Measurements from ENCODE around the gene SPTB.

Gene SPTB

GRCh38 chr14:64920465-64920864 is 40.8 kb upstream of the SPTB start:
- Histone ChIP-seq H3K4me1 (ENCODE audit: control extremely low read depth in 1 of 4, control insufficient read depth in 4 of 4, insufficient read depth in 4 of 4, low read length in 3 of 4) (peaks cover under 1 to 4% (median 2%) of the 10 kb centered on the region in 4 experiments), H3K4me3 (ENCODE audit: control insufficient read depth in 1 of 7, extremely low read depth in 1 of 7, insufficient read depth in 4 of 7, low read depth in 2 of 7, low read length in 6 of 7) (no peak overlapping the region), H3K36me3 (ENCODE audit: control insufficient read depth in 4 of 4, insufficient read depth in 4 of 4, low read length in 3 of 4) (peaks cover 0 to 19% (median 11%) of the 10 kb centered on the region in 4 experiments), H3K27ac (ENCODE audit: insufficient read depth in 1 of 2, low read depth in 1 of 2, low read length in 2 of 2, poor library complexity in 1 of 2, severe bottlenecking in 2 of 2) (no peak overlapping the region), H3K27me3 (replicated peaks in 2 of 5; ENCODE audit: control insufficient read depth in 4 of 5, insufficient read depth in 5 of 5, low read length in 4 of 5) (no peaks in the 10 kb centered on the region), H3K9me3 (ENCODE audit: control extremely low read depth in 1 of 5, control insufficient read depth in 4 of 5, insufficient read depth in 2 of 5, low read depth in 1 of 5, low read length in 4 of 5) (no peaks in the 10 kb centered on the region)
- no peak for DNase-seq
- CTCF ChIA-PET = interaction anchor here (0.8 kb wide), 2 partner anchors 15 to 114 kb away, joined by 3 read pairs; no protein-coding TSS in a partner anchor
- WGBS (ENCODE audit: insufficient coverage) = 100% methylated on average over 2 of the region's 2 CpGs
- POLR2A ChIA-PET = no interaction called here

- H3K27ac ChIP-seq (ENCODE audit: insufficient read depth in 1 of 2, low read depth in 1 of 2, low read length in 2 of 2, poor library complexity in 1 of 2, severe bottlenecking in 2 of 2) = no peak overlapping the region
- H3K4me3 ChIP-seq (ENCODE audit: control insufficient read depth in 1 of 7, extremely low read depth in 1 of 7, insufficient read depth in 4 of 7, low read depth in 2 of 7, low read length in 6 of 7) = no peak overlapping the region
- H3K27me3 ChIP-seq (replicated peaks in 2 of 5; ENCODE audit: control insufficient read depth in 4 of 5, insufficient read depth in 5 of 5, low read length in 4 of 5) = no peaks in the 10 kb centered on the region
- ChIA-PET POLR2A (no interaction called here), CTCF (interaction anchor here (0.6 kb wide), 1 partner anchor 9 kb away, joined by 4 read pairs; no protein-coding TSS in a partner anchor)
- H3K4me1 ChIP-seq (ENCODE audit: control extremely low read depth in 1 of 4, control insufficient read depth in 4 of 4, insufficient read depth in 4 of 4, low read length in 3 of 4) = peaks cover 8 to 11% (median 10%) of the 10 kb centered on the region in 4 experiments
- peaks cover 0 to 10% (median 7%) of the 10 kb centered on the region in 4 experiments for H3K36me3 ChIP-seq (ENCODE audit: control insufficient read depth in 4 of 4, insufficient read depth in 4 of 4, low read length in 3 of 4)
- WGBS (ENCODE audit: insufficient coverage) = 100% methylated on average over 2 of the region's 5 CpGs
- no peak for DNase-seq
- H3K9me3 ChIP-seq (ENCODE audit: control extremely low read depth in 1 of 5, control insufficient read depth in 4 of 5, insufficient read depth in 2 of 5, low read depth in 1 of 5, low read length in 4 of 5) = no peaks in the 10 kb centered on the region
Observed at GRCh38 chr14:64919618-64920017, 39.9 kb upstream of the SPTB start.

GRCh38 chr14:64919215-64919614 is 39.5 kb upstream of the SPTB start:
- Histone ChIP-seq H3K4me1 (ENCODE audit: control extremely low read depth in 1 of 4, control insufficient read depth in 4 of 4, insufficient read depth in 4 of 4, low read length in 3 of 4) (peaks cover 8 to 11% (median 10%) of the 10 kb centered on the region in 4 experiments), H3K9me3 (ENCODE audit: control extremely low read depth in 1 of 5, control insufficient read depth in 4 of 5, insufficient read depth in 2 of 5, low read depth in 1 of 5, low read length in 4 of 5) (no peaks in the 10 kb centered on the region), H3K27ac (ENCODE audit: insufficient read depth in 1 of 2, low read depth in 1 of 2, low read length in 2 of 2, poor library complexity in 1 of 2, severe bottlenecking in 2 of 2) (no peak overlapping the region), H3K27me3 (replicated peaks in 2 of 5; ENCODE audit: control insufficient read depth in 4 of 5, insufficient read depth in 5 of 5, low read length in 4 of 5) (no peaks in the 10 kb centered on the region), H3K4me3 (ENCODE audit: control insufficient read depth in 1 of 7, extremely low read depth in 1 of 7, insufficient read depth in 4 of 7, low read depth in 2 of 7, low read length in 6 of 7) (no peak overlapping the region), H3K36me3 (ENCODE audit: control insufficient read depth in 4 of 4, insufficient read depth in 4 of 4, low read length in 3 of 4) (peaks cover 0 to 8% (median 6%) of the 10 kb centered on the region in 4 experiments)
- ChIA-PET CTCF (interaction anchor here (1.2 kb wide), 1 partner anchor 27 kb away, joined by 4 read pairs; no protein-coding TSS in a partner anchor), POLR2A (no interaction called here)
- DNase-seq = no peak

- Histone ChIP-seq H3K36me3 (ENCODE audit: control insufficient read depth in 4 of 4, insufficient read depth in 4 of 4, low read length in 3 of 4) (peaks cover 0 to 6% (median 3%) of the 10 kb centered on the region in 4 experiments), H3K27me3 (replicated peaks in 2 of 5; ENCODE audit: control insufficient read depth in 4 of 5, insufficient read depth in 5 of 5, low read length in 4 of 5) (no peaks in the 10 kb centered on the region), H3K9me3 (ENCODE audit: control extremely low read depth in 1 of 5, control insufficient read depth in 4 of 5, insufficient read depth in 2 of 5, low read depth in 1 of 5, low read length in 4 of 5) (no peaks in the 10 kb centered on the region), H3K4me1 (ENCODE audit: control extremely low read depth in 1 of 4, control insufficient read depth in 4 of 4, insufficient read depth in 4 of 4, low read length in 3 of 4) (peaks cover 8 to 16% (median 15%) of the 10 kb centered on the region in 4 experiments), H3K4me3 (ENCODE audit: control insufficient read depth in 1 of 7, extremely low read depth in 1 of 7, insufficient read depth in 4 of 7, low read depth in 2 of 7, low read length in 6 of 7) (no peak overlapping the region), H3K27ac (ENCODE audit: insufficient read depth in 1 of 2, low read depth in 1 of 2, low read length in 2 of 2, poor library complexity in 1 of 2, severe bottlenecking in 2 of 2) (no peak overlapping the region)
- WGBS (ENCODE audit: insufficient coverage) = 100% methylated on average over 1 of the region's 4 CpGs
- CTCF ChIA-PET = interaction anchor here (0.6 to 1.6 kb wide), 4 partner anchors 9 to 441 kb away, joined by 3 to 4 read pairs (median 4); no protein-coding TSS in a partner anchor
- no peak for DNase-seq
- POLR2A ChIA-PET = no interaction called here
Observed at GRCh38 chr14:64918216-64918615, 38.5 kb upstream of the SPTB start.

GRCh38 chr14:64915797-64916196 is 36.1 kb upstream of the SPTB start:
- Histone ChIP-seq H3K9me3 (ENCODE audit: control extremely low read depth in 1 of 5, control insufficient read depth in 4 of 5, insufficient read depth in 2 of 5, low read depth in 1 of 5, low read length in 4 of 5) (no peaks in the 10 kb centered on the region), H3K4me3 (ENCODE audit: control insufficient read depth in 1 of 7, extremely low read depth in 1 of 7, insufficient read depth in 4 of 7, low read depth in 2 of 7, low read length in 6 of 7) (peak overlapping the region in 1 of 7 experiments; percentile 92), H3K4me1 (ENCODE audit: control extremely low read depth in 1 of 4, control insufficient read depth in 4 of 4, insufficient read depth in 4 of 4, low read length in 3 of 4) (peaks cover 8 to 21% (median 17%) of the 10 kb centered on the region in 4 experiments), H3K27ac (ENCODE audit: insufficient read depth in 1 of 2, low read depth in 1 of 2, low read length in 2 of 2, poor library complexity in 1 of 2, severe bottlenecking in 2 of 2) (no peak overlapping the region), H3K36me3 (ENCODE audit: control insufficient read depth in 4 of 4, insufficient read depth in 4 of 4, low read length in 3 of 4) (peaks cover 0 to 3% (median 2%) of the 10 kb centered on the region in 4 experiments), H3K27me3 (replicated peaks in 2 of 5; ENCODE audit: control insufficient read depth in 4 of 5, insufficient read depth in 5 of 5, low read length in 4 of 5) (no peaks in the 10 kb centered on the region)
- DNase-seq = peak in 2 of 3 donors; percentile 50 to 58
- CTCF ChIA-PET = interaction anchor here (1.1 to 1.2 kb wide), 2 partner anchors 92 to 116 kb away, joined by 3 to 5 read pairs; no protein-coding TSS in a partner anchor
- POLR2A ChIA-PET = no interaction called here
- no CpG with 5 or more reads among the region's 2 CpGs for WGBS (ENCODE audit: insufficient coverage)

GRCh38 chr14:64915029-64915424 is 35.3 kb upstream of the SPTB start:
- Histone ChIP-seq H3K9me3 (ENCODE audit: control extremely low read depth in 1 of 5, control insufficient read depth in 4 of 5, insufficient read depth in 2 of 5, low read depth in 1 of 5, low read length in 4 of 5) (no peaks in the 10 kb centered on the region), H3K36me3 (ENCODE audit: control insufficient read depth in 4 of 4, insufficient read depth in 4 of 4, low read length in 3 of 4) (peaks cover 0 to 3% (median under 1%) of the 10 kb centered on the region in 4 experiments), H3K27me3 (replicated peaks in 2 of 5; ENCODE audit: control insufficient read depth in 4 of 5, insufficient read depth in 5 of 5, low read length in 4 of 5) (no peaks in the 10 kb centered on the region), H3K27ac (ENCODE audit: insufficient read depth in 1 of 2, low read depth in 1 of 2, low read length in 2 of 2, poor library complexity in 1 of 2, severe bottlenecking in 2 of 2) (peak overlapping the region; percentile 96 to 99), H3K4me3 (ENCODE audit: control insufficient read depth in 1 of 7, extremely low read depth in 1 of 7, insufficient read depth in 4 of 7, low read depth in 2 of 7, low read length in 6 of 7) (peak overlapping the region; percentile 74 to 98 (median 92)), H3K4me1 (ENCODE audit: control extremely low read depth in 1 of 4, control insufficient read depth in 4 of 4, insufficient read depth in 4 of 4, low read length in 3 of 4) (peaks cover 8 to 21% (median 17%) of the 10 kb centered on the region in 4 experiments)
- WGBS (ENCODE audit: insufficient coverage) = 52% methylated on average over 3 of the region's 4 CpGs
- CTCF ChIA-PET = interaction anchor here (1.1 to 1.7 kb wide), 3 partner anchors 66 to 115 kb away, joined by 3 to 6 read pairs (median 5); no protein-coding TSS in a partner anchor
- DNase-seq = no peak
- POLR2A ChIA-PET = interaction anchor here (0.8 to 1.5 kb wide), 2 partner anchors 10 to 216 kb away, joined by 3 to 5 read pairs; no protein-coding TSS in a partner anchor
